AG04449 (cell line): ENCODE results near the gene TGFBR3.

Source experiments
- CTCF ChIA-PET: fragments of 350-600 bp; formaldehyde crosslinking; extraction: SDS; loops from one replicate; lab custom pipeline; 2021; ENCODE audit warnings: antibody characterized with exemption; lab: Yijun Ruan, JAX
- POLR2A ChIA-PET: fragments of 400-600, 350-600 bp; formaldehyde crosslinking; extraction: SDS; loops from one replicate; lab custom pipeline; 2020; ENCODE audit warnings: antibody characterized with exemption, inconsistent platforms; lab: Yijun Ruan, JAX
- DNase-seq: peaks from one replicate; pipeline ENCODE4 v3.0.0-alpha.2; 2010; ENCODE audit warnings: low read depth, low spot score
- H3K4me3 ChIP-seq: 2 replicates; pipeline ENCODE4 v1.5.1; 2011; ENCODE audit warnings: low read depth, mild to moderate bottlenecking, control low read depth, low read length
- TF ChIP-seq, protein P1 (sequence below): IDR thresholded peaks from one replicate; pipeline ENCODE4 v1.5.1; 2011; ENCODE audit warnings: mild to moderate bottlenecking, moderate library complexity, low read length, control low read depth, inconsistent platforms; ENCODE audit not compliant: insufficient read depth; ENCODE audit errors: missing control alignments

The TGFBR3 gene

DNA sequence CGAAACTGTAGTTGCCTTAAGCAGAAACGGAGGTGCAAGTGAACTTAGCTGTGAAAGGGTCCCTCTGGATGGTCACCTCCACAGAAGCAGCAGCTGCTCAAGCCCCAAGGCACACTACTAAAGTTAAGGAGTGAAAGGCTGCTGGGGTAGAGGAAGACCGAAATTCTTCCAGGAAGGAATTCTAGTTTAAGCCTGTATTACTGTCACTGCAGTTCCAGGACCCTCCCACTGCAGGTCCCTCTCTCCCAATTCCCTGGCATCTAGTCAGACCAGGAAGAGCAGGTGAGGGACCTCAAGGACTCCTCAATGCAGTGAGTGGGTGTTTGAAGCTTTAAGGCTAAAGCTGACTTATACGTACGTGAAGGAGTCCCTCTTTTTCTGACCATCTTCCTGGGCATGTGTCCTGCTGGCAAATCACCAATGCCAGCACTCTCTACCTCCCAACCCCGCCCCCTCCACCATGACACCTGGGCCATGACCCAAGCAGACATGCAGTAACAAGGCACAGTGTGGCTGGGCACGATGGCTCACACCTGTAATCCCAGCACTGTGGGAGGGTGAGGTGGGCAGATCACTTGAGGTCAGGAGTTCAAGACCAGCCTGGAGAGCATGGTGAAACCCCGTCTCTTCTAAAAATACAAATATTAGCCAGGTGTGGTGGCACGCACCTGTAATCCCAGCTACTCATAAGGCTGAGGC, 57.2 kb downstream of the TGFBR3 start:
- no peak for DNase-seq
- ChIA-PET CTCF (interaction anchor here (0.8 to 1.7 kb wide), 4 partner anchors 9 to 57 kb away, joined by 3 to 8 read pairs (median 3); partner anchors contain the start of gene TGFBR3), POLR2A (no interaction called here)

DNA sequence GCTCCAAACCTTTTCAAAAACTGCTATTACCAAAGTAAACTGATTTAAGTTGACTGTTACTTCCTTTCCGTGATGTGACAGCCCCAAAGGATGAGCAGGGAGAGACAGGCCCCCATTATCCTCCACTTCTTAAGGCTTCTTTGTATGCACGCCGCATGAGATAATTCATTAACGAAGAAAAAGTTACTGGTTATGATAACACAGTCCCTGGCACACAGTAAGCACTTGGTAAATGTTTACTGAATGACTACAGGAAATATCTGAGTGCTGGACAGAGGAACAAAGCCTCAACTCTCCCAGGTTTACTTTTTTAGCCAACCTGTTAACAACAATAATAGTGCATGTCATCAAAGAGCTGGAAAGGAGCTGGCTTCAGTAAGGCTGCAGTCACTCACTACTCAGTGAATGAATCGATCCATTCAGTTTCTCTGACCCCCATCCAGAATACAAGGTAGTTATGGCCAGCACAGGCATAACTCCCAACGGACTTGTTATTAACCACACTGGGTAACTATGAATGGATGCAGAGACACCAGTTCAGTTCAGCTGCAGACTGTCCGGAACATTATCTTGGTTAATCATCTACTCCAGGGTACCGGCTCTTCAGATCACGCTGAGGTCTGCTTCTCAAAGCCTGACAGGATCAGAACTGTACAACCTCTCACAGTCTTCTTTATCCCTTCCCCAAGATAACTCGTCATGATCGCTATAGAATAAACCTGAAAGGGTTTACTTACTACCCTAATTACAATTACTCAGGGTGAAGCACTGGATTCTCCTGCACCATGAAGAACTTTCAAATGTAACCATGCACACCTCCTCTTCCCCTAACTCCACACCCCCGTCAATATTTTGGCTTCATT, 58.3 kb downstream of the TGFBR3 start:
- TF ChIP-seq, protein P1, sequence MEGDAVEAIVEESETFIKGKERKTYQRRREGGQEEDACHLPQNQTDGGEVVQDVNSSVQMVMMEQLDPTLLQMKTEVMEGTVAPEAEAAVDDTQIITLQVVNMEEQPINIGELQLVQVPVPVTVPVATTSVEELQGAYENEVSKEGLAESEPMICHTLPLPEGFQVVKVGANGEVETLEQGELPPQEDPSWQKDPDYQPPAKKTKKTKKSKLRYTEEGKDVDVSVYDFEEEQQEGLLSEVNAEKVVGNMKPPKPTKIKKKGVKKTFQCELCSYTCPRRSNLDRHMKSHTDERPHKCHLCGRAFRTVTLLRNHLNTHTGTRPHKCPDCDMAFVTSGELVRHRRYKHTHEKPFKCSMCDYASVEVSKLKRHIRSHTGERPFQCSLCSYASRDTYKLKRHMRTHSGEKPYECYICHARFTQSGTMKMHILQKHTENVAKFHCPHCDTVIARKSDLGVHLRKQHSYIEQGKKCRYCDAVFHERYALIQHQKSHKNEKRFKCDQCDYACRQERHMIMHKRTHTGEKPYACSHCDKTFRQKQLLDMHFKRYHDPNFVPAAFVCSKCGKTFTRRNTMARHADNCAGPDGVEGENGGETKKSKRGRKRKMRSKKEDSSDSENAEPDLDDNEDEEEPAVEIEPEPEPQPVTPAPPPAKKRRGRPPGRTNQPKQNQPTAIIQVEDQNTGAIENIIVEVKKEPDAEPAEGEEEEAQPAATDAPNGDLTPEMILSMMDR: no peak
- ChIA-PET CTCF (interaction anchor here (1.3 kb wide), 1 partner anchor 58 kb away, joined by 3 read pairs; the partner anchor contains the start of gene TGFBR3), POLR2A (no interaction called here)
- H3K4me3 ChIP-seq: no peak overlapping the region
- DNase-seq: no peak

More for the DNA sequence above, 57.2 kb downstream of the TGFBR3 start:
- TF ChIP-seq, protein P1: no peak
- H3K4me3 ChIP-seq: no peak overlapping the region

DNA sequence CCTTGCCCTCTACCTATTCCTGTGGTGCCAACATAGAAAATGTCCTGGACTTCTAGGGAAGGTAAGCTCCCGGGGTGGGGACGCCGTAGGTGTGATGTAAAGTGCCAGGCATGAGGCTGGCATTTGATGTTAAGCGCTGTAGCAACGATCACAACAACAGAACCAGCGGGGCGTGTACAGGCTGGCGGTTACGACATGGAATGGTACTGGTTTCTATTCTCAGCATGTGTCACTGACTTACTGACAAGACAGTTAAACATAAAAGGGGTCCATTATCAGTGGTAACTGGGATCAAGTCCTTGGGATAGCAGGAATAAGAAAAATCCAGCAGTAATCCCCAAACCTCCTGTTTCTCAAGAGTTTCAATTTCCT, 58.9 kb downstream of the TGFBR3 start:
- no peak overlapping the region for H3K4me3 ChIP-seq
- ChIA-PET CTCF (no interaction called here), POLR2A (no interaction called here)
- DNase-seq: no peak
- TF ChIP-seq, protein P1: no peak

DNA sequence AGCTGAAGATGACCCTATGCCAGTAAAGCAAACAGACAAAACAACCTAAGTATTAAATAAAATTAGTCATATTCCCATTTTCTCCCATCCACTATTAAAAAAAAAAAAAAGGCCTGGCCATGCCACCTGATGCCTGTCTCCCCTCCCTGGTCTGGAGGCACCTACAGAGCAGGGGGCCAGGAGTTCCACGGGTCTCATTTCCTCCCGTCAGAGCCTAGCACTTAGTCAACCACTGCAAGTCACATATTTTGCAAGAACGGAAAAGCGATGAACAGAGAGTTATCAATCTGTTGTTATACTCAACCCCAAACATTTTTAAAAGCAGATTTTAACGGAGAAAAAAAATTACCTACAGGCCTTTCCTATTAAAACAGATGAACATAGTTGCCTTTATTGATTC, 59.3 kb downstream of the TGFBR3 start:
- TF ChIP-seq, protein P1: no peak
- CTCF ChIA-PET: no interaction called here
- POLR2A ChIA-PET: no interaction called here
- no peak overlapping the region for H3K4me3 ChIP-seq
- no peak for DNase-seq

DNA sequence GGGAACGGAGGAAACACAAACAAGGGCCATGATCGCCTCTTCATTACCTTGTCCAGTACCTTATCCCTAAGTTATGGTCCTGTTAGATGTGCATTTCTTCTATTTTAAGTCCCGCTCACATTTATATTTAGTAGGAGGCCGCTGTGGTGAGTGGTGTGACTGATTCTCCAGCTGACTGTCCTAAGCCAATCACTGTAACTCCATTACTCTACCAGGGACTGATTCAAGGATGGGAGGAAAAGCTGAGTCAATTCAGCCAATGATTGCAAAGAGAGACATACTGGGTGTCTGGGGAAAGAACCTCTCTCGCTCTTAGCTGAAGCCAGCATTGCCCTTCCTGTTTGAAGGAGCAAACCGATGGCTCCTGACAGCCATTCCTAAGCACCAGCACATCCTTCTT, 59.7 kb downstream of the TGFBR3 start:
- POLR2A ChIA-PET: no interaction called here
- TF ChIP-seq, protein P1: no peak
- DNase-seq: no peak
- no peak overlapping the region for H3K4me3 ChIP-seq
- CTCF ChIA-PET: no interaction called here
